GM12892 (cell line): ENCODE data around the gene SEMA6B.

Experiments used
- POLR2A ChIP-seq: IDR thresholded peaks from 2 replicates; pipeline ENCODE4 v1.6.1; 2011; ENCODE audit warnings: low read depth, low read length, control low read depth
- POLR2AphosphoS5 ChIP-seq: IDR thresholded peaks from 2 replicates; pipeline ENCODE4 v1.6.1; 2011; ENCODE audit warnings: low read depth, low read length, control low read depth

DNA sequence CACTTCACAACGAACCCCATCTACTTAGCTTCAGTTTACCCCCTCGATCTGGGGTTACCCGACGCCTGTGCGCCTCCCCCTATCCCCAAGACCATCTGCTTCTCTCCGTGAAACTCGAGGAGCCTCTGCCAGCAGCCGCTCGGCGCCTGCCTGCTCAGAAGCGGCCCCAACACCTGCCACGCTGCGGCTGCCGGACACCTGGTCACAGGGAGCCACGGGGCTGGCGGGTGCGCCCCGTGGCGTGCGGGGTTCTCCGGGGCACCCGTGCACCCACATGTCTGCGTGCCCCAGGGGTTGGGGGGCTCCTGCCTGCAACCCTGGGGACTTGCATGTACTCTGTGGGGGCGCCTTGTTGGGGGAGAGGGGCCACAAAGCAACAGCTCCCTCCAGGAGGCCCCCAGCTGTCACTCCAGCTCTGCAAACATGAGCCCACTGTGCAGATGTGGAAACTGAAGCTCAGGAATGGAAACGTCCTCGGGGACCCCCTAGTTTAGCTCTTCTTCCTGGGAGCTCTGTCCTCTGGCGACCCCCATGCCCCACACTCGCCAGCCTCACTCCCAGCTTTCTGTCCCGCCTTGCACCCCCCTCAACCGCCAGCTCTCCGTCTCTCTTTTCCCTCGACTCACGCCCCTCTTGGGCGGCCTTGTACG lies 7.0 kb upstream of the SEMA6B start:
- TF ChIP-seq POLR2AphosphoS5 (no peak), POLR2A (no peak)
